Activated CD4-positive, CD25-positive, alpha-beta regulatory T cell treated with anti-CD3 and anti-CD28 coated beads, Interleukin-2, amount 50 U/mL, for 72 hours (primary cell): ENCODE measurements around the gene SLC8A3.

Source experiments
- DNase-seq: peaks from one replicate; pipeline ENCODE4 v3.0.0; 2021

The SLC8A3 gene

GRCh38 chr14:70116278-70116677 is 72.5 kb downstream of the SLC8A3 start:
- no peak for DNase-seq

GRCh38 chr14:70114621-70115156 is 74.1 kb downstream of the SLC8A3 start:
- DNase-seq, result no peak

- no peak for DNase-seq
These were observed 75.5 kb downstream of the SLC8A3 start for GRCh38 chr14:70113211-70113610.

- DNase-seq, result no peak
These were observed 80.3 kb downstream of the SLC8A3 start for GRCh38 chr14:70108419-70108818.

GRCh38 chr14:70107309-70107708 is 81.4 kb downstream of the SLC8A3 start:
- no peak for DNase-seq

- DNase-seq, result no peak
These were observed 88.7 kb downstream of the SLC8A3 start for GRCh38 chr14:70100071-70100470.

- no peak for DNase-seq
These were observed 90.4 kb downstream of the SLC8A3 start for GRCh38 chr14:70098250-70098809.

GRCh38 chr14:70097576-70098249 is 91.0 kb downstream of the SLC8A3 start:
- no peak for DNase-seq

GRCh38 chr14:70096866-70097265 is 91.9 kb downstream of the SLC8A3 start:
- no peak for DNase-seq

GRCh38 chr14:70094631-70095030 is 94.1 kb downstream of the SLC8A3 start:
- DNase-seq, result no peak

- DNase-seq, result no peak
These were observed 94.6 kb downstream of the SLC8A3 start for GRCh38 chr14:70094106-70094505.

GRCh38 chr14:70093156-70093555 is 95.6 kb downstream of the SLC8A3 start:
- DNase-seq, result no peak

- DNase-seq, result no peak
These were observed 101.4 kb downstream of the SLC8A3 start for GRCh38 chr14:70087380-70087697.

GRCh38 chr14:70086685-70087379 is 101.9 kb downstream of the SLC8A3 start:
- DNase-seq, result no peak

- DNase-seq, result no peak
These were observed 104.5 kb downstream of the SLC8A3 start for GRCh38 chr14:70084226-70084625.

- DNase-seq, result no peak
These were observed 106.4 kb downstream of the SLC8A3 start for GRCh38 chr14:70082394-70082793.

- DNase-seq, result no peak
These were observed 108.7 kb downstream of the SLC8A3 start for GRCh38 chr14:70080076-70080475.

- DNase-seq, result no peak
These were observed 110.4 kb downstream of the SLC8A3 start for GRCh38 chr14:70078329-70078728.

GRCh38 chr14:70077720-70078119 is 111.0 kb downstream of the SLC8A3 start:
- DNase-seq, result no peak

GRCh38 chr14:70077005-70077404 is 111.7 kb downstream of the SLC8A3 start:
- DNase-seq, result no peak

- DNase-seq, result peak; percentile 61
These were observed 114.7 kb downstream of the SLC8A3 start for GRCh38 chr14:70073924-70074566.

- DNase-seq, result no peak
These were observed 119.6 kb downstream of the SLC8A3 start for GRCh38 chr14:70069186-70069585.

- no peak for DNase-seq
These were observed 120.9 kb downstream of the SLC8A3 start for GRCh38 chr14:70067810-70068209.
